GM12878 (cell line): ENCODE measurements around the gene HOXA2. TPM values are rescaled to one million over a fixed set of nuclear protein-coding genes. Genes with fewer than 3 reads are reported as not detected.

Experiments used
- ATAC-seq: fragments of 200-7000 bp; cut with Tn5 transposase; 3 replicates; pipeline ENCODE4 v1.9.1; 2020; ENCODE audit warnings: mild to moderate bottlenecking, moderate library complexity
- BruUV-seq: library from RNA; stranded (reverse); fragments of 400-500 nt; replicated peaks from 2 replicates; lab custom pipeline; 2021; lab: Mats Ljungman, UMichigan
- CTCF ChIA-PET: fragments of 300-600 bp; sonication (Branson Sonifier 250); formaldehyde crosslinking; extraction: SDS; loops from one replicate; lab custom pipeline; 2021; ENCODE audit warnings: inconsistent platforms; lab: Yijun Ruan, JAX
- POLR2A ChIA-PET: fragments of 350-600 bp; formaldehyde crosslinking; extraction: SDS; loops from one replicate; lab custom pipeline; 2021; ENCODE audit warnings: inconsistent platforms; lab: Charles Lee
- RAD21 ChIA-PET: fragments of 300-600 bp; sonication (Branson Sonifier 250); formaldehyde crosslinking; loops from one replicate; lab custom pipeline; 2023; ENCODE audit warnings: antibody characterized with exemption; ENCODE audit not compliant: unreplicated experiment; lab: Charles Lee
- SMC1A ChIA-PET: fragments of 300-600 bp; sonication (Branson Sonifier 250); formaldehyde crosslinking; loops from one replicate; lab custom pipeline; 2023; ENCODE audit not compliant: unreplicated experiment, uncharacterized antibody; lab: Charles Lee
- DNase-seq: peaks from one replicate; pipeline ENCODE4 v3.0.0-alpha.2; 2011; ENCODE audit warnings: low read depth, low spot score
- FAIRE-seq: peaks from 3 replicates; lab custom pipeline; 2011; peaks lifted over from hg19 to GRCh38; lab: Jason Lieb, UNC
- H2AFZ ChIP-seq: 2 replicates; pipeline ENCODE4 v1.6.0; 2011; ENCODE audit warnings: low read depth, low read length, control low read depth; ENCODE audit not compliant: control insufficient read depth
- H3K27ac ChIP-seq: 2 replicates; pipeline ENCODE4 v1.5.1; 2011; ENCODE audit warnings: control low read depth; ENCODE audit not compliant: control insufficient read depth, insufficient read depth
- H3K27me3 ChIP-seq, 2 experiments: replicated peaks in 1 of 2; 2 replicates each; pipeline versions ENCODE4 v1.6.0 to v1.6.1; 2011; ENCODE audit warnings: low read length in 1 of 2; ENCODE audit not compliant: control insufficient read depth in 2 of 2, insufficient read depth in 2 of 2
- H3K36me3 ChIP-seq, 2 experiments: 2 replicates each; pipeline ENCODE4 v1.5.1; 2011; ENCODE audit warnings: low read length in 1 of 2; ENCODE audit not compliant: control insufficient read depth in 2 of 2, insufficient read depth in 2 of 2
- H3K4me1 ChIP-seq: 2 replicates; pipeline ENCODE4 v1.6.1; 2011; ENCODE audit warnings: mild to moderate bottlenecking, low read length, moderate library complexity, mixed read lengths; ENCODE audit not compliant: control insufficient read depth, insufficient read depth
- H3K4me2 ChIP-seq: 2 replicates; pipeline ENCODE4 v1.6.0; 2011; ENCODE audit warnings: control low read depth; ENCODE audit not compliant: control insufficient read depth, insufficient read depth
- H3K4me3 ChIP-seq: fragments of 200-600 bp; sonication (generic); 2 replicates; pipeline ENCODE4 v1.5.1; 2016
- H3K79me2 ChIP-seq: 2 replicates; pipeline ENCODE4 v1.6.0; 2011; ENCODE audit warnings: low read length; ENCODE audit not compliant: control insufficient read depth, insufficient read depth
- H3K9ac ChIP-seq: 2 replicates; pipeline ENCODE4 v1.8.0; 2011; ENCODE audit warnings: low read length, control low read depth, mixed read lengths; ENCODE audit not compliant: control insufficient read depth, insufficient read depth
- H3K9me3 ChIP-seq: replicated peaks from 3 replicates; pipeline ENCODE4 v1.5.1; 2011; ENCODE audit warnings: mild to moderate bottlenecking, low read length; ENCODE audit not compliant: control insufficient read depth, insufficient read depth
- H4K20me1 ChIP-seq: 2 replicates; pipeline ENCODE4 v1.6.0; 2011; ENCODE audit not compliant: control insufficient read depth, insufficient read depth
- E2F8 ChIP-seq: fragments of 450-650 bp; IDR thresholded peaks from 2 replicates; pipeline ENCODE4 v1.6.1; 2018; ENCODE audit warnings: mild to moderate bottlenecking, low read depth, moderate library complexity; ENCODE audit not compliant: partially characterized antibody
- HCFC1 ChIP-seq: fragments of 150-350 bp; IDR thresholded peaks from 2 replicates; pipeline ENCODE4 v1.6.1; 2014; ENCODE audit warnings: low read length
- HDGF ChIP-seq: fragments of 450-650 bp; IDR thresholded peaks from 2 replicates; pipeline ENCODE4 v1.6.1; 2016; ENCODE audit warnings: antibody characterized with exemption
- LARP7 ChIP-seq: fragments of 450-650 bp; IDR thresholded peaks from 2 replicates; pipeline ENCODE4 v1.6.1; 2017; ENCODE audit warnings: mild to moderate bottlenecking
- MEF2A ChIP-seq: IDR thresholded peaks from 2 replicates; pipeline ENCODE4 v1.6.1; 2011; ENCODE audit warnings: low read depth, mild to moderate bottlenecking, low read length, moderate library complexity; ENCODE audit not compliant: insufficient read depth
- MTA2 ChIP-seq: fragments of 450-650 bp; IDR thresholded peaks from 2 replicates; pipeline ENCODE4 v1.6.1; 2016; ENCODE audit warnings: low read depth, mild to moderate bottlenecking, moderate library complexity
- NFYB ChIP-seq: IDR thresholded peaks from 2 replicates; pipeline ENCODE4 v1.6.1; 2011; ENCODE audit warnings: low read depth, mild to moderate bottlenecking, low read length, improper control_type of control experiment, moderate library complexity; ENCODE audit not compliant: insufficient read depth
- SIN3A ChIP-seq: IDR thresholded peaks from 2 replicates; pipeline ENCODE4 v1.6.1; 2012; ENCODE audit warnings: low read depth, low read length, improper control_type of control experiment
- SREBF1 ChIP-seq: IDR thresholded peaks from 2 replicates; pipeline ENCODE4 v1.6.1; 2012; ENCODE audit warnings: mild to moderate bottlenecking, low read length
- TAF1 ChIP-seq: IDR thresholded peaks from 2 replicates; pipeline ENCODE4 v1.6.1; 2011; ENCODE audit warnings: mild to moderate bottlenecking, low read depth, low read length, borderline replicate concordance
- TARDBP ChIP-seq: IDR thresholded peaks from 2 replicates; pipeline ENCODE4 v1.6.1; 2016; ENCODE audit warnings: borderline replicate concordance
- USF1 ChIP-seq: IDR thresholded peaks from 2 replicates; pipeline ENCODE4 v1.6.1; 2011; ENCODE audit warnings: borderline replicate concordance, low read depth, mild to moderate bottlenecking, moderate library complexity, mixed read lengths, low read length; ENCODE audit not compliant: insufficient read depth; ENCODE audit errors: extremely low read length
- ZNF24 ChIP-seq: fragments of 450-650 bp; IDR thresholded peaks from 2 replicates; pipeline ENCODE4 v1.6.1; 2017; ENCODE audit warnings: antibody characterized with exemption, mild to moderate bottlenecking
- WGBS: methylation state at CpG from one replicate; pipeline ENCODE4 v1.1.6; 2016; ENCODE audit warnings: low lambda C conversion rate; ENCODE audit not compliant: insufficient replicate concordance, insufficient coverage; ENCODE audit errors: missing lambda C conversion rate; 5-methylcytosine and 5-hydroxymethylcytosine counted together
- in situ Hi-C: fragments of 300-500 bp; cut with MboI; formaldehyde crosslinking; loops from 9 replicates; pipeline ENCODE4 v1.14.3; 2018; ENCODE audit warnings: mixed read lengths
- intact Hi-C: fragments of 100-400 bp; cut with micrococcal nuclease; formaldehyde crosslinking; loops from one replicate; pipeline ENCODE4 v1.14.2; 2022; ENCODE audit not compliant: unreplicated experiment
- polyA plus RNA-seq, 11 experiments: library from polyadenylated mRNA; depleted of rRNA in 4 of 11; unstranded in 6 of 11; stranded (reverse) in 5 of 11; fragments of >200 nt; fragmentation: Nextera tagmentation in 4 of 11; fragmentation: Illumina TruSeq in 1 of 11; extraction: Ambion mirVana in 4 of 11; extraction: Trizol in 1 of 11; gene quantifications; 1 replicate in 1 of 11; 2 replicates in 10 of 11; pipeline versions ENCODE4 v1.2.1 to v1.2.3, GENCODE V29; 2011 to 2016; ENCODE audit warnings: inconsistent platforms in 2 of 11, missing spikeins in 2 of 11, low read depth in 1 of 11
- total RNA-seq, 4 experiments: library from RNA; depleted of rRNA in 3 of 4; stranded (reverse); fragments of >200 nt in 3 of 4; fragmentation: Illumina TruSeq in 1 of 4; extraction: Trizol in 1 of 4; gene quantifications; 2 replicates each; pipeline versions ENCODE4 v1.2.1 to v1.2.3, GENCODE V29; 2013 to 2021
- TF ChIP-seq, protein P1 (sequence below): IDR thresholded peaks from 2 replicates; pipeline ENCODE4 v1.6.1; 2012; ENCODE audit warnings: mild to moderate bottlenecking, low read depth, low read length

Gene HOXA2
- total and polyA plus RNA-seq, 10 of the 15 experiments (the other 5 are each of a cell fraction or from before 2014, with no cell fraction given) = not detected

- no peak for TF ChIP-seq E2F8
These were observed 43.5 kb upstream of the HOXA2 start (continued) for GRCh38 chr7:27145914-27146412.

DNA sequence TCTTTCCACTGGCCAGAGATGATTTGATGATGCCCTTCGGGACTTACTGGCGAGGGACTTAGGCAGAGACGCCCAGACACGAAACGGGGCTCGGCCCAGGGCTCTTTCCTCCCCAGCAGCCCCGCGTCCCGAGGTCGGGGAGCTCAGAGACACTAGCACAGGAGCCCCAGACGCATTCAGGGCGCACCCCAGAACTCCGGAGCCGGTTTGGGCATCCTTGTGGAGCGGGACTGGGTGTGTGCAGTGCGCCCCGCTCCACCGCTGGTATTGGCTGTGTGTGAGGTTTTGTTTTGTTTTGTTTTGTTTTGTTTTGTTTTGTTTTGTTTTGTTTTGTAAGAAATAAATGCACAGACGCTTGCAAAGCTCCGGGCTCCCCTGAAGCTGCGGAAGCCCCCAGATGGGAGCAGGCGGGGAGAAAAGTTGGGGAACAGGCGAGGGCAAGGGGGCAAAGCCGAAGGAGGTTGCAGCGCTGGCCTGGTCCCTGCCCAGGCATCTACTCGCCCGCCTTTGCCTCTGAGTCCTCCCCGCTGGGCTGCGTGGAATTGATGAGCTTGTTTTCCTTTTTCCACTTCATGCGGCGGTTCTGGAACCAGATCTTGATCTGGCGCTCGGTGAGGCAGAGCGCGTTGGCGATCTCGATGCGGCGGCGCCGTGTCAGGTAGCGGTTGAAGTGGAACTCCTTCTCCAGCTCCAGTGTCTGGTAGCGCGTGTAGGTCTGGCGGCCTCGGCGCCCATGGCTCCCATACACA is 42.9 kb upstream of the HOXA2 start:
- in situ Hi-C loops (no loop called here), intact Hi-C loops (no loop called here)
- Histone ChIP-seq H3K9ac (no peak overlapping the region), H3K27ac (no peak overlapping the region), H3K79me2 (no peaks in the 10 kb centered on the region), H2AFZ (no peak overlapping the region), H4K20me1 (no peaks in the 10 kb centered on the region), H3K36me3 (no peaks in the 10 kb centered on the region), H3K4me1 (no peaks in the 10 kb centered on the region), H3K9me3 (no peaks in the 10 kb centered on the region; the same call in 2 of the 3 replicates), H3K4me3 (no peak overlapping the region), H3K27me3 (peaks cover 8 to 22% of the 10 kb centered on the region in 2 experiments), H3K4me2 (no peak overlapping the region)
- 87% methylated on average over 47 of the region's 47 CpGs for WGBS
- ChIA-PET CTCF (interaction anchor here (0.8 kb wide), 1 partner anchor 465 kb away, joined by 3 read pairs; no protein-coding TSS in a partner anchor), POLR2A (no interaction called here), RAD21 (interaction anchor here (0.5 kb wide), 1 partner anchor 78 kb away, joined by 3 read pairs; no protein-coding TSS in a partner anchor), SMC1A (no interaction called here)
- no TSS peak for BruUV-seq
- no peak for DNase-seq
- no peak for ATAC-seq
- TF ChIP-seq MEF2A (no peak), ZNF24 (no peak), HCFC1 (no peak), TAF1 (no peak), HDGF (no peak), SIN3A (no peak), SREBF1 (no peak), LARP7 (no peak), NFYB (no peak), TARDBP (no peak), USF1 (no peak), MTA2 (no peak)
- TF ChIP-seq, protein P1, sequence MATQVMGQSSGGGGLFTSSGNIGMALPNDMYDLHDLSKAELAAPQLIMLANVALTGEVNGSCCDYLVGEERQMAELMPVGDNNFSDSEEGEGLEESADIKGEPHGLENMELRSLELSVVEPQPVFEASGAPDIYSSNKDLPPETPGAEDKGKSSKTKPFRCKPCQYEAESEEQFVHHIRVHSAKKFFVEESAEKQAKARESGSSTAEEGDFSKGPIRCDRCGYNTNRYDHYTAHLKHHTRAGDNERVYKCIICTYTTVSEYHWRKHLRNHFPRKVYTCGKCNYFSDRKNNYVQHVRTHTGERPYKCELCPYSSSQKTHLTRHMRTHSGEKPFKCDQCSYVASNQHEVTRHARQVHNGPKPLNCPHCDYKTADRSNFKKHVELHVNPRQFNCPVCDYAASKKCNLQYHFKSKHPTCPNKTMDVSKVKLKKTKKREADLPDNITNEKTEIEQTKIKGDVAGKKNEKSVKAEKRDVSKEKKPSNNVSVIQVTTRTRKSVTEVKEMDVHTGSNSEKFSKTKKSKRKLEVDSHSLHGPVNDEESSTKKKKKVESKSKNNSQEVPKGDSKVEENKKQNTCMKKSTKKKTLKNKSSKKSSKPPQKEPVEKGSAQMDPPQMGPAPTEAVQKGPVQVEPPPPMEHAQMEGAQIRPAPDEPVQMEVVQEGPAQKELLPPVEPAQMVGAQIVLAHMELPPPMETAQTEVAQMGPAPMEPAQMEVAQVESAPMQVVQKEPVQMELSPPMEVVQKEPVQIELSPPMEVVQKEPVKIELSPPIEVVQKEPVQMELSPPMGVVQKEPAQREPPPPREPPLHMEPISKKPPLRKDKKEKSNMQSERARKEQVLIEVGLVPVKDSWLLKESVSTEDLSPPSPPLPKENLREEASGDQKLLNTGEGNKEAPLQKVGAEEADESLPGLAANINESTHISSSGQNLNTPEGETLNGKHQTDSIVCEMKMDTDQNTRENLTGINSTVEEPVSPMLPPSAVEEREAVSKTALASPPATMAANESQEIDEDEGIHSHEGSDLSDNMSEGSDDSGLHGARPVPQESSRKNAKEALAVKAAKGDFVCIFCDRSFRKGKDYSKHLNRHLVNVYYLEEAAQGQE = no peak
- FAIRE-seq = no peak
